GM18526 (cell line): Measurements from ENCODE around the gene SAP30BP.

ENCODE experiments used
- POLR2A ChIP-seq: IDR thresholded peaks from 3 replicates; pipeline ENCODE4 v1.6.1; 2011; ENCODE audit not compliant: insufficient read length; ENCODE audit errors: extremely low read depth

The SAP30BP gene

GRCh38 chr17:75662511-75662910, 4.6 kb upstream of the SAP30BP start:
- no peak for TF ChIP-seq POLR2A

GRCh38 chr17:75664099-75664549, 3.0 kb upstream of the SAP30BP start:
- TF ChIP-seq POLR2A = no peak

- TF ChIP-seq POLR2A = no peak
Observed at GRCh38 chr17:75665981-75666380, 1.2 kb upstream of the SAP30BP start.

GRCh38 chr17:75667825-75668224, 687 bp downstream of the SAP30BP start:
- no peak for TF ChIP-seq POLR2A

- no peak for TF ChIP-seq POLR2A
Observed at GRCh38 chr17:75668489-75668888, 1.4 kb downstream of the SAP30BP start.

GRCh38 chr17:75670868-75671267, 3.7 kb downstream of the SAP30BP start:
- TF ChIP-seq POLR2A = no peak

GRCh38 chr17:75672011-75672410, 4.9 kb downstream of the SAP30BP start:
- TF ChIP-seq POLR2A = no peak

GRCh38 chr17:75673487-75673886, 6.3 kb downstream of the SAP30BP start:
- TF ChIP-seq POLR2A = no peak

GRCh38 chr17:75676461-75676860, 9.3 kb downstream of the SAP30BP start:
- no peak for TF ChIP-seq POLR2A

- TF ChIP-seq POLR2A = no peak
Observed at GRCh38 chr17:75679706-75680211, 12.6 kb downstream of the SAP30BP start.

GRCh38 chr17:75680431-75680830, 13.3 kb downstream of the SAP30BP start:
- no peak for TF ChIP-seq POLR2A

GRCh38 chr17:75681289-75681688, 14.2 kb downstream of the SAP30BP start:
- no peak for TF ChIP-seq POLR2A

- no peak for TF ChIP-seq POLR2A
Observed at GRCh38 chr17:75683583-75683982, 16.4 kb downstream of the SAP30BP start.

- TF ChIP-seq POLR2A = no peak
Observed at GRCh38 chr17:75684249-75684648, 17.1 kb downstream of the SAP30BP start.

GRCh38 chr17:75684924-75685323, 17.8 kb downstream of the SAP30BP start:
- no peak for TF ChIP-seq POLR2A

GRCh38 chr17:75685499-75685898, 18.4 kb downstream of the SAP30BP start:
- no peak for TF ChIP-seq POLR2A

- TF ChIP-seq POLR2A = no peak
Observed at GRCh38 chr17:75688209-75688825, 21.2 kb downstream of the SAP30BP start.
